Measurements from ENCODE around the gene TMEM131L.

DNA sequence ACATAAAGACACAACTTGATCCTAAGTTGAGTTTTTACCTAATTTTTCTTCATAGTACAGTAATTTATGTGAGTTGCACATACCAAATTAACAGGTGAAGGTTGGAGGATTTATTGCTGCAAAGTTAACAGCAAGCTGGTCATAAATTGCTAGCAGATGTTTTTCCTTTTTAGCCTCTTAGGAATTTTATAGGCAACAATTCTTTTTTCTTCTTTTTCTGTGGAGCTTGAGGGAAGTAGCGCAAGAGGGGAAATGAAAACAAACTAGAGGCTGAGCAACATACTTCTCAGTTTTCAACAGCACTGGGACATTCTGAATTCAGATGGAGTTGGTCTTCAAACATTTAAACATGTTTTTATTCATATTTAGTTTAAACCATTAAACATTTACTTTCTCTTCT is 154.2 kb downstream of the TMEM131L start:
- TF ChIP-seq, protein P1, sequence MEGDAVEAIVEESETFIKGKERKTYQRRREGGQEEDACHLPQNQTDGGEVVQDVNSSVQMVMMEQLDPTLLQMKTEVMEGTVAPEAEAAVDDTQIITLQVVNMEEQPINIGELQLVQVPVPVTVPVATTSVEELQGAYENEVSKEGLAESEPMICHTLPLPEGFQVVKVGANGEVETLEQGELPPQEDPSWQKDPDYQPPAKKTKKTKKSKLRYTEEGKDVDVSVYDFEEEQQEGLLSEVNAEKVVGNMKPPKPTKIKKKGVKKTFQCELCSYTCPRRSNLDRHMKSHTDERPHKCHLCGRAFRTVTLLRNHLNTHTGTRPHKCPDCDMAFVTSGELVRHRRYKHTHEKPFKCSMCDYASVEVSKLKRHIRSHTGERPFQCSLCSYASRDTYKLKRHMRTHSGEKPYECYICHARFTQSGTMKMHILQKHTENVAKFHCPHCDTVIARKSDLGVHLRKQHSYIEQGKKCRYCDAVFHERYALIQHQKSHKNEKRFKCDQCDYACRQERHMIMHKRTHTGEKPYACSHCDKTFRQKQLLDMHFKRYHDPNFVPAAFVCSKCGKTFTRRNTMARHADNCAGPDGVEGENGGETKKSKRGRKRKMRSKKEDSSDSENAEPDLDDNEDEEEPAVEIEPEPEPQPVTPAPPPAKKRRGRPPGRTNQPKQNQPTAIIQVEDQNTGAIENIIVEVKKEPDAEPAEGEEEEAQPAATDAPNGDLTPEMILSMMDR (IDR thresholded peaks at IDR 0.05; ENCODE audit: insufficient read depth, low read depth, low read length) = no peak
- TF ChIP-seq EZH2 (IDR thresholded peaks at IDR 0.05; ENCODE audit: insufficient read depth, low read length) = no peak

Data from astrocyte (in vitro differentiated cells and primary cell).